GM19035 (cell line): ENCODE measurements around the gene AP5Z1.
"Not testable (repeated sequence)": the region's sequence is repeated elsewhere in the genome, so short reads cannot be mapped to it uniquely, and the experiment has no call there.

Source experiments
- ATAC-seq: cut with Tn5 transposase; IDR thresholded peaks from one replicate; pipeline ENCODE4 v1.9.1; 2021; ENCODE audit not compliant: unreplicated experiment

The AP5Z1 gene

GRCh38 chr7:4800926-4801838 lies 25.8 kb downstream of the AP5Z1 start:
- ATAC-seq, result no peak

- no peak for ATAC-seq
These were observed 26.4 kb downstream of the AP5Z1 start for GRCh38 chr7:4801839-4802231.

- not testable (repeated sequence) for ATAC-seq
These were observed 27.2 kb downstream of the AP5Z1 start for GRCh38 chr7:4802577-4802976.

- no peak for ATAC-seq
These were observed 28.2 kb downstream of the AP5Z1 start for GRCh38 chr7:4803397-4804241.

- no peak for ATAC-seq
These were observed 29.9 kb downstream of the AP5Z1 start for GRCh38 chr7:4805110-4805983.

- no peak for ATAC-seq
These were observed 30.5 kb downstream of the AP5Z1 start for GRCh38 chr7:4805984-4806300.

- no peak for ATAC-seq
These were observed 31.7 kb downstream of the AP5Z1 start for GRCh38 chr7:4806983-4807597.

GRCh38 chr7:4807598-4808016 lies 32.2 kb downstream of the AP5Z1 start:
- no peak for ATAC-seq

GRCh38 chr7:4808026-4808425 lies 32.6 kb downstream of the AP5Z1 start:
- ATAC-seq, result no peak

- ATAC-seq, result no peak
These were observed 33.1 kb downstream of the AP5Z1 start for GRCh38 chr7:4808565-4808964.

GRCh38 chr7:4809091-4809591 lies 33.7 kb downstream of the AP5Z1 start:
- no peak for ATAC-seq

GRCh38 chr7:4809666-4810065 lies 34.2 kb downstream of the AP5Z1 start:
- ATAC-seq, result no peak

- ATAC-seq, result no peak
These were observed 39.0 kb downstream of the AP5Z1 start for GRCh38 chr7:4814433-4814832.

- ATAC-seq, result no peak
These were observed 39.7 kb downstream of the AP5Z1 start for GRCh38 chr7:4815121-4815520.

GRCh38 chr7:4815609-4816418 lies 40.4 kb downstream of the AP5Z1 start:
- ATAC-seq, result no peak

GRCh38 chr7:4816419-4817080 lies 41.1 kb downstream of the AP5Z1 start:
- ATAC-seq, result no peak

- no peak for ATAC-seq
These were observed 41.9 kb downstream of the AP5Z1 start for GRCh38 chr7:4817178-4817901.

GRCh38 chr7:4818000-4818794 lies 42.8 kb downstream of the AP5Z1 start:
- no peak for ATAC-seq
